Liver (tissue), 9 donors: ENCODE data around the gene ST6GAL1. TPM values are rescaled to one million over a fixed set of nuclear protein-coding genes. Genes with fewer than 3 reads are reported as not detected.

ENCODE experiments used
- DNase-seq: peaks from one replicate; pipeline ENCODE4 v3.0.0-alpha.2; 2017; ENCODE audit warnings: low spot score
- H3K27ac ChIP-seq, 2 donors: one replicate each; pipeline ENCODE4 v1.7.0; 2013; ENCODE audit warnings: inconsistent platforms in 2 of 2, low read length in 2 of 2, control low read depth in 1 of 2, low read depth in 1 of 2, mild to moderate bottlenecking in 1 of 2
- H3K27me3 ChIP-seq, 4 donors: one replicate each; pipeline versions ENCODE4 v1.6.1 to v1.7.0; 2013; ENCODE audit warnings: low read length in 3 of 4, inconsistent platforms in 1 of 4, mild to moderate bottlenecking in 1 of 4, moderate library complexity in 1 of 4; ENCODE audit not compliant: control insufficient read depth in 4 of 4, insufficient read depth in 4 of 4
- H3K36me3 ChIP-seq, 4 donors: one replicate each; pipeline versions ENCODE4 v1.6.1 to v1.7.0; 2013; ENCODE audit warnings: low read length in 3 of 4, mild to moderate bottlenecking in 3 of 4, low read depth in 1 of 4, moderate library complexity in 1 of 4; ENCODE audit not compliant: control insufficient read depth in 4 of 4, insufficient read depth in 3 of 4
- H3K4me1 ChIP-seq, 4 donors: one replicate each; pipeline versions ENCODE4 v1.6.1 to v1.7.0; 2013; ENCODE audit warnings: low read length in 3 of 4, mild to moderate bottlenecking in 3 of 4, moderate library complexity in 1 of 4; ENCODE audit not compliant: control insufficient read depth in 4 of 4, insufficient read depth in 4 of 4
- H3K4me3 ChIP-seq, 3 donors: one replicate each; pipeline versions ENCODE4 v1.6.1 to v1.7.0; 2013; ENCODE audit warnings: low read length in 3 of 3, control low read depth in 1 of 3, low read depth in 1 of 3, mild to moderate bottlenecking in 1 of 3
- H3K9ac ChIP-seq, 2 donors: one replicate each; pipeline ENCODE4 v1.7.0; 2013; ENCODE audit warnings: low read length in 2 of 2, mild to moderate bottlenecking in 2 of 2, moderate library complexity in 2 of 2, control low read depth in 1 of 2, low read depth in 1 of 2
- H3K9me3 ChIP-seq, 4 donors: one replicate each; pipeline versions ENCODE4 v1.6.1 to v1.7.0; 2013; ENCODE audit warnings: low read length in 3 of 4; ENCODE audit not compliant: control insufficient read depth in 4 of 4
- EGR1 ChIP-seq, 2 donors: IDR thresholded peaks; 2 replicates each; pipeline ENCODE4 v1.6.1; 2016 to 2018; ENCODE audit warnings: antibody characterized with exemption in 2 of 2, low read depth in 2 of 2
- FOXA1 ChIP-seq: IDR thresholded peaks from 2 replicates; pipeline ENCODE4 v1.6.1; 2016; ENCODE audit warnings: antibody characterized with exemption
- FOXA2 ChIP-seq: IDR thresholded peaks from 2 replicates; pipeline ENCODE4 v1.6.1; 2016; ENCODE audit warnings: antibody characterized with exemption
- GABPA ChIP-seq, 2 donors: IDR thresholded peaks in 1 of 2; conservative IDR thresholded peaks in 1 of 2; 2 replicates each; pipeline ENCODE4 v1.6.1; 2016; ENCODE audit warnings: antibody characterized with exemption in 2 of 2, mild to moderate bottlenecking in 1 of 2, moderate library complexity in 1 of 2
- HNF4A ChIP-seq, 2 donors: conservative IDR thresholded peaks; 2 replicates each; pipeline ENCODE4 v1.6.1; 2016; ENCODE audit warnings: antibody characterized with exemption in 2 of 2, mild to moderate bottlenecking in 2 of 2
- HNF4G ChIP-seq: IDR thresholded peaks from 2 replicates; pipeline ENCODE4 v1.6.1; 2016; ENCODE audit warnings: antibody characterized with exemption
- JUND ChIP-seq, 2 donors: IDR thresholded peaks; 2 replicates each; pipeline ENCODE4 v1.6.1; 2016; ENCODE audit warnings: antibody characterized with exemption in 2 of 2
- NR2F2 ChIP-seq: IDR thresholded peaks from 2 replicates; pipeline ENCODE4 v1.6.1; 2016; ENCODE audit warnings: antibody characterized with exemption
- RAD21 ChIP-seq, 2 donors: IDR thresholded peaks; 2 replicates each; pipeline ENCODE4 v1.6.1; 2016; ENCODE audit warnings: antibody characterized with exemption in 2 of 2, mild to moderate bottlenecking in 2 of 2
- RXRA ChIP-seq, 2 donors: IDR thresholded peaks; 2 replicates each; pipeline ENCODE4 v1.6.1; 2017 to 2018; ENCODE audit warnings: antibody characterized with exemption in 2 of 2, mild to moderate bottlenecking in 1 of 2
- SP1 ChIP-seq: IDR thresholded peaks from 2 replicates; pipeline ENCODE4 v1.6.1; 2018; ENCODE audit warnings: antibody characterized with exemption, mild to moderate bottlenecking
- TAF1 ChIP-seq: conservative IDR thresholded peaks from 2 replicates; pipeline ENCODE4 v1.6.1; 2016; ENCODE audit warnings: antibody characterized with exemption, mild to moderate bottlenecking
- YY1 ChIP-seq: IDR thresholded peaks from 2 replicates; pipeline ENCODE4 v1.6.1; 2016; ENCODE audit warnings: antibody characterized with exemption, mild to moderate bottlenecking
- WGBS: extraction: QIAGEN DNeasy Blood & Tissue Kit; methylation state at CpG from one replicate; pipeline ENCODE4 v1.1.7; 2013; 5-methylcytosine and 5-hydroxymethylcytosine counted together
- polyA plus RNA-seq, 2 donors: library from polyadenylated mRNA; stranded (reverse) in 1 of 2; unstranded in 1 of 2; fragments of 200-250 nt in 1 of 2; fragments of >200 nt in 1 of 2; fragmentation: Nextera tagmentation in 1 of 2; extraction: Ambion mirVana in 1 of 2; gene quantifications; one replicate each; pipeline versions ENCODE4 v1.2.1 to v1.2.3, GENCODE V29; 2013 to 2015
- total RNA-seq, 2 donors: library from RNA; depleted of rRNA; stranded (reverse); fragments of >200 nt; gene quantifications; one replicate each; pipeline ENCODE4 v1.2.3, GENCODE V29; 2014
- TF ChIP-seq, protein P1 (sequence below): IDR thresholded peaks from 2 replicates; pipeline ENCODE4 v1.6.1; 2016; ENCODE audit warnings: antibody characterized with exemption
- TF ChIP-seq, protein P2 (sequence below): IDR thresholded peaks from 2 replicates; pipeline ENCODE4 v1.6.1; 2016; ENCODE audit warnings: antibody characterized with exemption
- TF ChIP-seq, protein P3 (sequence below): IDR thresholded peaks from 2 replicates; pipeline ENCODE4 v1.6.1; 2016; ENCODE audit warnings: antibody characterized with exemption, mild to moderate bottlenecking
- TF ChIP-seq, protein P4 (sequence below): fragments of 150-350 bp; IDR thresholded peaks from 2 replicates; pipeline ENCODE4 v1.5.1; 2017; ENCODE audit warnings: improper control_type of control experiment, low read depth, low read length; ENCODE audit not compliant: missing input control
- TF ChIP-seq, protein P5 (sequence below): IDR thresholded peaks from 2 replicates; pipeline ENCODE4 v1.6.1; 2016; ENCODE audit warnings: antibody characterized with exemption
- donor health status: healthy.
- donor health status: healthy.
- donor health status: healthy.
- donor health status: healthy.
- donor health status: healthy.

Gene ST6GAL1
- total and polyA plus RNA-seq, 4 donors: 102 to 425 (median 328) TPM

DNA sequence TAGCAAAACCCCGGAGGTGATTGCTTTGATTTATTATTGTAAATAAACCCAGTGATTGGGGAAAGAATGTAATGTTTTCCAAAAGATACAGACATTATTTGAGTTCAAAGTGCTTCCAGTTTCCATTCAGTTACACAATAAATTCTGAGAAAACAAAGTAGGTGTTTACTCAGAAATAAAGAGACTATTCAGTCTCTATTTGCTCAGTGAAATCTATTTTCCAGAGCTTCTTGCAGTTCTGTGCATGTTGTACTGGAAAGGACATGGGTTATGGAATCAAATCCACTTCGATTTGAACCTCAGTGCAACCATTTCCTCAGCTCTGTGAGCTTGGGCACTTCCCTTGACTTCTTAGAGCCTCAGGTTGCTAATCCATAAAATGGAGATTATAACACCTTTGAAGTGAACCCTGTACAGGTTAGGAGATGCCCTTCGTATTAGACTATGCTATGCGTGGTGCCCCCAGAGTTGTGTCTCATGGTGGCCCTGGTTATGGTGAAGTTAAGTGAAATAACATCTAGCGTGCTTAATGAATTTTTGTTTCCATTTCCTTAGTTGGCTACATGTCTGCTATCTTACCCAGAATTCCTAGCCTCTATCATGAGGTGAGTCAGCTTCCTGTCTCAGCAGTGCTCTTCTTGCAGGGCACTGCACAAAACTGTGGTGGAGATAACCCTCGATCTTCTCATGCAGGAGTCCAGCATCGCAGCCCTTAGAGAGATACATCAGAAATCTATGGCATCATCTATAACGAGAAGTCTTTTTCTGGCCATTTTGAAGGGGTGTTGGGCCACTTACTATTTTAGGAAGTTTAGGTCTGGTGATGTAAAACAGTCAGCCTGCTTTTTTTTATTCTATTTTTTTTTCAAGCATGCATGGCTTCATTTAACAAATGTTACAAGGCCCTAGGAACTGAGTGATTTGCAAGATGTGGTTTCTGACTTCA is 111.3 kb downstream of the ST6GAL1 start:
- Histone ChIP-seq H3K36me3 (peaks cover 5 to 22% (median 13%) of the 10 kb centered on the region in 4 donors), H3K27me3 (no peaks in the 10 kb centered on the region), H3K9ac (peak overlapping the region; percentile 47 to 92), H3K4me3 (peak overlapping the region; percentile 87 to 99 (median 89)), H3K27ac (peak overlapping the region; percentile 91 to 95), H3K4me1 (peaks cover 7 to 58% (median 38%) of the 10 kb centered on the region in 4 donors), H3K9me3 (no peaks in the 10 kb centered on the region)
- peak; percentile 89 to 91 for TF ChIP-seq HNF4A (conservative IDR thresholded peaks at IDR 0.05)
- peak; percentile 38 for TF ChIP-seq NR2F2
- TF ChIP-seq, protein P1, sequence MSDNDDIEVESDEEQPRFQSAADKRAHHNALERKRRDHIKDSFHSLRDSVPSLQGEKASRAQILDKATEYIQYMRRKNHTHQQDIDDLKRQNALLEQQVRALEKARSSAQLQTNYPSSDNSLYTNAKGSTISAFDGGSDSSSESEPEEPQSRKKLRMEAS: peak; percentile 60
- TF ChIP-seq EGR1 (IDR thresholded peaks at IDR 0.05; ENCODE audit: low read depth in 2 of 2): peak; percentile 85 to 89
- peak; percentile 48 for TF ChIP-seq TAF1
- peak in 1 of 2 donors; percentile 7 for TF ChIP-seq GABPA (IDR thresholded peaks at IDR 0.05 in 1 of 2, conservative IDR thresholded peaks at IDR 0.05 in 1 of 2)
- peak; percentile 74 for TF ChIP-seq HNF4G
- TF ChIP-seq RXRA (IDR thresholded peaks at IDR 0.05): peak; percentile 82 to 85
- TF ChIP-seq, protein P2, sequence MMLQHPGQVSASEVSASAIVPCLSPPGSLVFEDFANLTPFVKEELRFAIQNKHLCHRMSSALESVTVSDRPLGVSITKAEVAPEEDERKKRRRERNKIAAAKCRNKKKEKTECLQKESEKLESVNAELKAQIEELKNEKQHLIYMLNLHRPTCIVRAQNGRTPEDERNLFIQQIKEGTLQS: peak; percentile 74
- TF ChIP-seq, protein P3, sequence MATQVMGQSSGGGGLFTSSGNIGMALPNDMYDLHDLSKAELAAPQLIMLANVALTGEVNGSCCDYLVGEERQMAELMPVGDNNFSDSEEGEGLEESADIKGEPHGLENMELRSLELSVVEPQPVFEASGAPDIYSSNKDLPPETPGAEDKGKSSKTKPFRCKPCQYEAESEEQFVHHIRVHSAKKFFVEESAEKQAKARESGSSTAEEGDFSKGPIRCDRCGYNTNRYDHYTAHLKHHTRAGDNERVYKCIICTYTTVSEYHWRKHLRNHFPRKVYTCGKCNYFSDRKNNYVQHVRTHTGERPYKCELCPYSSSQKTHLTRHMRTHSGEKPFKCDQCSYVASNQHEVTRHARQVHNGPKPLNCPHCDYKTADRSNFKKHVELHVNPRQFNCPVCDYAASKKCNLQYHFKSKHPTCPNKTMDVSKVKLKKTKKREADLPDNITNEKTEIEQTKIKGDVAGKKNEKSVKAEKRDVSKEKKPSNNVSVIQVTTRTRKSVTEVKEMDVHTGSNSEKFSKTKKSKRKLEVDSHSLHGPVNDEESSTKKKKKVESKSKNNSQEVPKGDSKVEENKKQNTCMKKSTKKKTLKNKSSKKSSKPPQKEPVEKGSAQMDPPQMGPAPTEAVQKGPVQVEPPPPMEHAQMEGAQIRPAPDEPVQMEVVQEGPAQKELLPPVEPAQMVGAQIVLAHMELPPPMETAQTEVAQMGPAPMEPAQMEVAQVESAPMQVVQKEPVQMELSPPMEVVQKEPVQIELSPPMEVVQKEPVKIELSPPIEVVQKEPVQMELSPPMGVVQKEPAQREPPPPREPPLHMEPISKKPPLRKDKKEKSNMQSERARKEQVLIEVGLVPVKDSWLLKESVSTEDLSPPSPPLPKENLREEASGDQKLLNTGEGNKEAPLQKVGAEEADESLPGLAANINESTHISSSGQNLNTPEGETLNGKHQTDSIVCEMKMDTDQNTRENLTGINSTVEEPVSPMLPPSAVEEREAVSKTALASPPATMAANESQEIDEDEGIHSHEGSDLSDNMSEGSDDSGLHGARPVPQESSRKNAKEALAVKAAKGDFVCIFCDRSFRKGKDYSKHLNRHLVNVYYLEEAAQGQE: peak; percentile 55
- TF ChIP-seq, protein P4, sequence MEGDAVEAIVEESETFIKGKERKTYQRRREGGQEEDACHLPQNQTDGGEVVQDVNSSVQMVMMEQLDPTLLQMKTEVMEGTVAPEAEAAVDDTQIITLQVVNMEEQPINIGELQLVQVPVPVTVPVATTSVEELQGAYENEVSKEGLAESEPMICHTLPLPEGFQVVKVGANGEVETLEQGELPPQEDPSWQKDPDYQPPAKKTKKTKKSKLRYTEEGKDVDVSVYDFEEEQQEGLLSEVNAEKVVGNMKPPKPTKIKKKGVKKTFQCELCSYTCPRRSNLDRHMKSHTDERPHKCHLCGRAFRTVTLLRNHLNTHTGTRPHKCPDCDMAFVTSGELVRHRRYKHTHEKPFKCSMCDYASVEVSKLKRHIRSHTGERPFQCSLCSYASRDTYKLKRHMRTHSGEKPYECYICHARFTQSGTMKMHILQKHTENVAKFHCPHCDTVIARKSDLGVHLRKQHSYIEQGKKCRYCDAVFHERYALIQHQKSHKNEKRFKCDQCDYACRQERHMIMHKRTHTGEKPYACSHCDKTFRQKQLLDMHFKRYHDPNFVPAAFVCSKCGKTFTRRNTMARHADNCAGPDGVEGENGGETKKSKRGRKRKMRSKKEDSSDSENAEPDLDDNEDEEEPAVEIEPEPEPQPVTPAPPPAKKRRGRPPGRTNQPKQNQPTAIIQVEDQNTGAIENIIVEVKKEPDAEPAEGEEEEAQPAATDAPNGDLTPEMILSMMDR: no peak
- peak; percentile 91 for TF ChIP-seq SP1
- peak; percentile 96 for TF ChIP-seq FOXA2
- TF ChIP-seq, protein P5, sequence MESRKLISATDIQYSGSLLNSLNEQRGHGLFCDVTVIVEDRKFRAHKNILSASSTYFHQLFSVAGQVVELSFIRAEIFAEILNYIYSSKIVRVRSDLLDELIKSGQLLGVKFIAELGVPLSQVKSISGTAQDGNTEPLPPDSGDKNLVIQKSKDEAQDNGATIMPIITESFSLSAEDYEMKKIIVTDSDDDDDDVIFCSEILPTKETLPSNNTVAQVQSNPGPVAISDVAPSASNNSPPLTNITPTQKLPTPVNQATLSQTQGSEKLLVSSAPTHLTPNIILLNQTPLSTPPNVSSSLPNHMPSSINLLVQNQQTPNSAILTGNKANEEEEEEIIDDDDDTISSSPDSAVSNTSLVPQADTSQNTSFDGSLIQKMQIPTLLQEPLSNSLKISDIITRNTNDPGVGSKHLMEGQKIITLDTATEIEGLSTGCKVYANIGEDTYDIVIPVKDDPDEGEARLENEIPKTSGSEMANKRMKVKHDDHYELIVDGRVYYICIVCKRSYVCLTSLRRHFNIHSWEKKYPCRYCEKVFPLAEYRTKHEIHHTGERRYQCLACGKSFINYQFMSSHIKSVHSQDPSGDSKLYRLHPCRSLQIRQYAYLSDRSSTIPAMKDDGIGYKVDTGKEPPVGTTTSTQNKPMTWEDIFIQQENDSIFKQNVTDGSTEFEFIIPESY: peak; percentile 82
- no peak for TF ChIP-seq YY1
- TF ChIP-seq JUND (IDR thresholded peaks at IDR 0.05): peak; percentile 62 to 80
- peak; percentile 23 to 26 for TF ChIP-seq RAD21 (IDR thresholded peaks at IDR 0.05)
- TF ChIP-seq FOXA1: peak; percentile 94
- 18% methylated on average over 8 of the region's 8 CpGs for WGBS
- no peak for DNase-seq
